HL-60 (cell line): ENCODE data around the gene MAP3K5.

ENCODE experiments used
- DNase-seq, 2 experiments: peaks; one replicate each; pipeline ENCODE4 v3.0.0-alpha.2; 2010 to 2020; ENCODE audit warnings: low read depth in 1 of 2, low spot score in 1 of 2
- H3K27ac ChIP-seq: fragments of 250-450 bp; sonication (Bioruptor Pico); replicated peaks from 2 replicates; pipeline ENCODE4 v1.5.1; 2020; ENCODE audit warnings: mild to moderate bottlenecking, moderate library complexity
- H3K27me3 ChIP-seq: fragments of 250-450 bp; sonication (Bioruptor Pico); 2 replicates; pipeline ENCODE4 v1.5.1; 2021; ENCODE audit warnings: mild to moderate bottlenecking, moderate library complexity; ENCODE audit not compliant: insufficient read depth, poor library complexity, severe bottlenecking
- H3K4me3 ChIP-seq: replicated peaks from 2 replicates; pipeline ENCODE4 v1.5.1; 2011; ENCODE audit warnings: mild to moderate bottlenecking, control low read depth, low read length; ENCODE audit not compliant: insufficient read depth
- CTCF ChIP-seq: IDR thresholded peaks from one replicate; pipeline ENCODE4 v1.5.1; 2011; ENCODE audit warnings: low read length, control low read depth, inconsistent platforms; ENCODE audit not compliant: insufficient read depth
- GABPA ChIP-seq: IDR thresholded peaks from 2 replicates; pipeline ENCODE4 v1.6.1; 2012; ENCODE audit warnings: low read depth
- POLR2AphosphoS5 ChIP-seq: IDR thresholded peaks from 2 replicates; pipeline ENCODE4 v1.6.1; 2012; ENCODE audit warnings: low read depth
- REST ChIP-seq: IDR thresholded peaks from 2 replicates; pipeline ENCODE4 v1.6.1; 2012; ENCODE audit warnings: low read depth; ENCODE audit not compliant: insufficient replicate concordance
- SPI1 ChIP-seq: IDR thresholded peaks from 2 replicates; pipeline ENCODE4 v1.6.1; 2012; ENCODE audit warnings: low read depth, mild to moderate bottlenecking, borderline replicate concordance

MAP3K5 gene

GRCh38 chr6:136604928-136605510, 187.3 kb downstream of the MAP3K5 start:
- Histone ChIP-seq H3K27me3 (no peaks in the 10 kb centered on the region), H3K27ac (no peak overlapping the region), H3K4me3 (no peak overlapping the region)
- no peak for DNase-seq
- TF ChIP-seq SPI1 (no peak), CTCF (no peak), GABPA (no peak)

- H3K27me3 ChIP-seq: no peaks in the 10 kb centered on the region
- no peak overlapping the region for H3K4me3 ChIP-seq
- TF ChIP-seq POLR2AphosphoS5 (no peak), GABPA (no peak), CTCF (no peak), SPI1 (no peak), REST (no peak)
- DNase-seq: no peak
- no peak overlapping the region for H3K27ac ChIP-seq
Measured at GRCh38 chr6:136604328-136604825, 187.9 kb downstream of the MAP3K5 start.

GRCh38 chr6:136600818-136601217, 191.5 kb downstream of the MAP3K5 start:
- Histone ChIP-seq H3K27ac (no peak overlapping the region), H3K4me3 (no peak overlapping the region), H3K27me3 (no peaks in the 10 kb centered on the region)
- no peak for DNase-seq
- TF ChIP-seq GABPA (no peak), CTCF (no peak), SPI1 (no peak), REST (no peak), POLR2AphosphoS5 (no peak)

DNA sequence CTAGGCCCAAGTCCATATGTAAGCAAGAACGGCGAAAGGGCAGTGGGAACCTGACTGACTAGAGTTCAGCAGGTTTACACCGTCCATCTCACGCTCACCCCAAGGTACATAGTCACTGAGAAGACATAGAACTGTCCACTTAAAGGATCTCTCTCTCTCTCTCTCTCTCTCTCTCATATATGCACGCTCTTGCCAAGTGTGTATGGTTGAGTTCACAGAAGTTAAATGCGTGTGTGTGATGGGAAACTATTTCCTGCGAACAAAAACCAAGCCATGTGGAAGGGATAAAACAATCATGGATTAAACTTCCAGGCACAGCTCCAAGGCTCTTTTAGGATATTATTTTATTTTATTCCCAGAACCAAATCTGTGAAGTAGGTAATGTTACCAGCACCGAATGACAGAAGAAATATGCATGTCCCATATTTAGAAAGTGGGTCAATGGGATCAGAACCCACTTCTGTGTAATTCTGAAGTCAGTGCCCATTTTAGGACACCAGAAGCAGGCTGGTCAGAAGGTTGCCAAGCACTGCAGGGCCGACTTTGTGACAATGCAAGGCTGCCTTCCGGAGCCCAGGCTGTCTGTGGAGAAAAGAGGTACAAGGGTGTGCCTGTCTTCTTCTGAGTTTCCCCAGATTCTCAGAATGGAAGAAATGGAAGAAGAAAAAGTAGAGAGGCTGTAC, 192.8 kb downstream of the MAP3K5 start:
- TF ChIP-seq GABPA (no peak), SPI1 (no peak), POLR2AphosphoS5 (no peak), REST (no peak), CTCF (no peak)
- no peak for DNase-seq
- no peak overlapping the region for H3K4me3 ChIP-seq
- no peak overlapping the region for H3K27ac ChIP-seq
- no peaks in the 10 kb centered on the region for H3K27me3 ChIP-seq
